RWPE2 (cell line): ENCODE measurements around the gene LGR5.

Source experiments
- ATAC-seq: fragments of 200-7000 bp; cut with Tn5 transposase; 3 replicates; pipeline ENCODE4 v1.9.1; 2021; ENCODE audit warnings: low read depth
- DNase-seq: peaks from one replicate; pipeline ENCODE4 v3.0.0-alpha.2; 2020; ENCODE audit warnings: low spot score
- H3K27ac ChIP-seq: fragments of 450-650 bp; 2 replicates; pipeline ENCODE4 v1.5.1; 2017; ENCODE audit warnings: mild to moderate bottlenecking; ENCODE audit not compliant: poor library complexity, severe bottlenecking
- H3K27me3 ChIP-seq: fragments of 250-450 bp; sonication (Bioruptor Pico); 2 replicates; pipeline ENCODE4 v1.5.1; 2021; ENCODE audit warnings: mild to moderate bottlenecking, moderate library complexity; ENCODE audit not compliant: insufficient read depth, poor library complexity, severe bottlenecking
- H3K36me3 ChIP-seq: fragments of 250-450 bp; sonication (Bioruptor Pico); 2 replicates; pipeline ENCODE4 v1.5.1; 2020; ENCODE audit warnings: low read depth, mild to moderate bottlenecking, moderate library complexity
- H3K4me1 ChIP-seq: fragments of 250-450 bp; sonication (Bioruptor Pico); 2 replicates; pipeline ENCODE4 v1.5.1; 2021; ENCODE audit warnings: mild to moderate bottlenecking, moderate library complexity; ENCODE audit not compliant: insufficient read depth, poor library complexity, severe bottlenecking
- H3K4me3 ChIP-seq: fragments of 250-450 bp; sonication (Bioruptor Pico); 2 replicates; pipeline ENCODE4 v1.5.1; 2021; ENCODE audit warnings: mild to moderate bottlenecking, moderate library complexity; ENCODE audit not compliant: severe bottlenecking
- H3K9me3 ChIP-seq: fragments of 250-450 bp; sonication (Bioruptor Pico); 2 replicates; pipeline ENCODE4 v1.5.1; 2021; ENCODE audit warnings: mild to moderate bottlenecking, moderate library complexity; ENCODE audit not compliant: severe bottlenecking
- CTCF ChIP-seq: fragments of 450-650 bp; IDR thresholded peaks from one replicate; pipeline ENCODE4 v1.5.1; 2017; ENCODE audit warnings: mild to moderate bottlenecking, moderate library complexity; ENCODE audit not compliant: poor library complexity, severe bottlenecking

The LGR5 gene

DNA sequence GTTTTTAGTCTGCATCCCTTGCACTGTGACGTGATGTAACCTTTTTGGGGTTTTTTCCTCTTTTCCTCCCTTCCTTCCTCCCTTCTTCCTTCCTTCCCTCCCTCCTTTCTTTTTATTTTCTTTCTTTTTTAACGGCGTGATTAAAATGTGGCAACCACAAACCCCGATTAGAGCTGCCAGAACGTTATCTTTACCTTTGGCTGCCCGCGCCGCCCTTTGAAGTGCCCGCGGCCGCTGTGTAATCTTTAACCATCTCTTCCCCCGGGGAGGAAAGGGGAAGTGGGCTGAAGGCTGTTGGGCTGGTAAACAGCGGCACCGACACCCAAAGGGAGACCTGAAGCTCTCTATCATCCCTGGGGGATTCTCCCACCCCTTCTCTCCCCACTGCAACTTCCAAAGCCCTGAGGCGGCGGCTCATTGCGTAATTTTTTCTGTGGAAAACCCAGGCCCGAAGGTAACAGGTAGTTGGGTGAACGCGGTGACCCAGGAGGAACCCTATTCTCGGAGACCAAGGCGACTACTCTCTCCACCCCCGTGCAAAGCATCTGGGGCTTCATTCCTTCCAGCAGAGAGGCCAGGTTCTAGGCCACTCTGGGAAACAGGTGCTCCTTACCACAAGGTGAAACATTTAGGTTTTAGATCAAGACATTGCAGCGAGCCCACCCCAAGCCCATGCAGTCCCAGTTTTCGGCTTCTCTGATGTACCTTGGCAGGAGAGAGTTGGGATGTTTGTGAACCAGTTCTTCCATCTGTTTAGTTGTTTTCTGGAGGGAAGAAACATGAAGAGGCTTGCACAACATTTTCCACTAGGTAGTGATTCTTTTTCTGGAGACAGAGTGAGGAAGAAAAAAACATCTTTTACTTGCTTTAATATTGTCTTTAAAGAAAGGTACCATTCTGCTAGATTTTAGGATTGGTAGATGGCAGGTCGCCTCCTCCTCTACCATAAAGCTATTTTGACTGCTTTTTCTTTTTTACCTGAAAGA, 1.5 kb downstream of the LGR5 start:
- Histone ChIP-seq H3K27ac (no peak overlapping the region), H3K36me3 (no peaks in the 10 kb centered on the region), H3K4me1 (no peaks in the 10 kb centered on the region), H3K9me3 (peaks cover 4% of the 10 kb centered on the region), H3K27me3 (peaks cover 89% of the 10 kb centered on the region), H3K4me3 (no peak overlapping the region)
- DNase-seq = no peak
- ATAC-seq = no peak
- no peak for TF ChIP-seq CTCF

DNA sequence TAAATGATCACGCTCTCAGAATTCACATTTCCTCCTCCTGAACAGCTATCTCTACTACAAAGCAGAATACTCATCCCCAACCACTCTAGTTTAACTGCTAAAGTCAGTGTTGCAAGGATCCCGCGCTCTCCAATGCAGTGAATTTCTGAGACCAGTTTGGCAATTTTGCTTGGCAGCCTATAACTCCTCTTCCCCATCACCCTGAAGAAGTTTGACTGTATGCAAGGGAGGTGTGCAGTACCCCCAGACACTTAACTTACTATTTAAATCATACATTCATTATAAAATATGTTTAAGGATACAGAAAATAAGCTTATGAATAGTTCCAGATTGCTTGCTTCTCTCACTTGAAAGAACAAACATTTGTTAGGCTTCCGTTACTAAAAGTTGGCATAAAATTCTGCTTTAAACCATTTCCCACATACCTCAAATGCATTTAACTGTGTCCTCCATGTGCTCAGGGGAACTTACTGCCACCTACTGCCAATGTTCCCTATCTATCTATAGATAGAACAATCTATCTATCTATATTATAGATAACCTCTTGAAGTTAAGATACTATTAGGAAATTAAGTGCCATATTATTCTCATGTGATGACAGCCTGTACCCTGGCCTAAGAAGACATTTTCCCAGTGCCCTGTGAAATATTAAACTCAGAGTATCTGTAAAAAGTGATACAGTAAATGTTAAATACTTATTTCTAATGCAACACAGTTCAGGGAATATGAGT, 2.4 kb downstream of the LGR5 start:
- no peaks in the 10 kb centered on the region for H3K4me1 ChIP-seq
- peaks cover 94% of the 10 kb centered on the region for H3K27me3 ChIP-seq
- no peak for DNase-seq
- H3K27ac ChIP-seq = no peak overlapping the region
- no peak for TF ChIP-seq CTCF
- H3K9me3 ChIP-seq = no peaks in the 10 kb centered on the region
- no peaks in the 10 kb centered on the region for H3K36me3 ChIP-seq
- no peak overlapping the region for H3K4me3 ChIP-seq
- ATAC-seq = no peak

- no peaks in the 10 kb centered on the region for H3K9me3 ChIP-seq
- ATAC-seq = no peak
- H3K27ac ChIP-seq = no peak overlapping the region
- H3K4me3 ChIP-seq = no peak overlapping the region
- H3K4me1 ChIP-seq = no peaks in the 10 kb centered on the region
- H3K27me3 ChIP-seq = peaks cover 92% of the 10 kb centered on the region
- H3K36me3 ChIP-seq = no peaks in the 10 kb centered on the region
- no peak for DNase-seq
- TF ChIP-seq CTCF = no peak
These were observed 3.0 kb downstream of the LGR5 start for GRCh38 chr12:71442567-71442931.

DNA sequence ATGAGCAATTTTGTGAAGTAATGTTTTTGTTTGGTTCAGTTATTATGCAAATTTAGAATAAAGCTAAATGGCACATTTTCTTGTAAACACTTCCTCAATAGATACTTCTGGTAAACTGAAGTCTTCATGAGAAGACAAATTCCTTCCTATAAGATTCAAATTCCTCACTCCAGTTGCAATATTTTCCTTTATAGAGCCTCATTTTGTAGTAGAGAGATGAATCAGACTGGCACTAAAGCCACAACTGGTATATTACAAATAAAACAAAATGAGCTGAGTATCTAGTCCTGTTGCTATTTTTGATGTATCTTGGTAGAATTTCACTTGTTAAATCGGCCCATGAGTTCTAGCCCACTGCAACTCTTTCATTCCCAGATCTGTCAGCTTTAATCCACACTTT, 5.5 kb downstream of the LGR5 start:
- Histone ChIP-seq H3K4me1 (no peaks in the 10 kb centered on the region), H3K27ac (no peak overlapping the region), H3K4me3 (no peak overlapping the region), H3K9me3 (no peaks in the 10 kb centered on the region), H3K27me3 (peaks cover 80% of the 10 kb centered on the region), H3K36me3 (no peaks in the 10 kb centered on the region)
- TF ChIP-seq CTCF = no peak
- ATAC-seq (no peak), DNase-seq (no peak)

GRCh38 chr12:71447691-71448132, 8.1 kb downstream of the LGR5 start:
- peaks cover 57% of the 10 kb centered on the region for H3K27me3 ChIP-seq
- H3K9me3 ChIP-seq = no peaks in the 10 kb centered on the region
- H3K4me1 ChIP-seq = no peaks in the 10 kb centered on the region
- no peak for TF ChIP-seq CTCF
- no peak overlapping the region for H3K27ac ChIP-seq
- DNase-seq (no peak), ATAC-seq (no peak)
- H3K36me3 ChIP-seq = no peaks in the 10 kb centered on the region
- no peak overlapping the region for H3K4me3 ChIP-seq
